Erythroblast (primary cell): ENCODE data around the gene SNX25.

Source experiments
- GATA1 ChIP-seq: IDR thresholded peaks from 2 replicates; pipeline ENCODE4 v1.6.1; 2011; ENCODE audit warnings: low read depth, mild to moderate bottlenecking, control low read depth, low read length, moderate library complexity
- POLR2A ChIP-seq: IDR thresholded peaks from 2 replicates; pipeline ENCODE4 v1.6.1; 2011; ENCODE audit warnings: mild to moderate bottlenecking, low read length

GRCh38 chr4:185232370-185232769, 23.0 kb downstream of the SNX25 start:
- no peak for TF ChIP-seq POLR2A
- TF ChIP-seq GATA1 = no peak
